Neural cell (in vitro differentiated cells): Measurements from ENCODE around the gene TYK2. TPM values are rescaled to one million over a fixed set of nuclear protein-coding genes. Genes with fewer than 3 reads are reported as not detected.

Source experiments
- H2AFZ ChIP-seq: fragments of 200-600, 300-800 bp; sonication (generic), shearing (Covaris generic); 2 replicates; pipeline ENCODE4 v1.6.0; 2014; ENCODE audit warnings: low read depth, mild to moderate bottlenecking, antibody characterized with exemption, low read length, moderate library complexity
- H3F3A ChIP-seq: fragments of 200-600 bp; shearing (Covaris generic); 2 replicates; pipeline ENCODE4 v1.6.1; 2016; ENCODE audit warnings: mild to moderate bottlenecking, moderate library complexity, mixed read lengths, antibody characterized with exemption, low read length; ENCODE audit not compliant: insufficient read depth, poor library complexity, severe bottlenecking
- H3K27ac ChIP-seq: fragments of 200-600, 300-800 bp; sonication (generic), shearing (Covaris generic); 2 replicates; pipeline ENCODE4 v1.5.1; 2014; ENCODE audit warnings: mild to moderate bottlenecking, low read length, moderate library complexity
- H3K27me3 ChIP-seq: fragments of 300-800, 200-600 bp; sonication (generic), shearing (Covaris generic); 2 replicates; pipeline ENCODE4 v1.6.0; 2014; ENCODE audit warnings: mild to moderate bottlenecking, low read depth, low read length, moderate library complexity; ENCODE audit not compliant: insufficient read depth
- H3K36me3 ChIP-seq: fragments of 300-800, 200-600 bp; sonication (generic), shearing (Covaris generic); 2 replicates; pipeline ENCODE4 v1.5.1; 2014; ENCODE audit warnings: mild to moderate bottlenecking, antibody characterized with exemption, low read length, moderate library complexity; ENCODE audit not compliant: insufficient read depth
- H3K4me2 ChIP-seq: fragments of 300-800, 200-600 bp; sonication (generic), shearing (Covaris generic); 2 replicates; pipeline ENCODE4 v1.6.0; 2014; ENCODE audit warnings: mild to moderate bottlenecking, low read length
- H3K4me3 ChIP-seq: fragments of 300-800, 200-600 bp; sonication (generic), shearing (Covaris generic); 2 replicates; pipeline ENCODE4 v1.5.1; 2014; ENCODE audit warnings: mild to moderate bottlenecking, low read length, moderate library complexity
- H3K79me2 ChIP-seq: fragments of 200-600 bp; shearing (Covaris generic); replicated peaks from 2 replicates; pipeline ENCODE4 v1.6.0; 2014; ENCODE audit warnings: mild to moderate bottlenecking, low read length, moderate library complexity; ENCODE audit not compliant: insufficient read depth
- H3K9ac ChIP-seq: fragments of 300-800, 200-600 bp; sonication (generic), shearing (Covaris generic); 2 replicates; pipeline ENCODE4 v1.6.1; 2016; ENCODE audit warnings: mild to moderate bottlenecking, low read length, mixed read lengths
- H3K9me2 ChIP-seq: fragments of 200-600 bp; shearing (Covaris generic); 2 replicates; pipeline ENCODE4 v1.6.1; 2016; ENCODE audit warnings: mild to moderate bottlenecking, low read length, mixed read lengths; ENCODE audit not compliant: insufficient read depth
- H3K9me3 ChIP-seq: fragments of 200-600, 300-800 bp; sonication (generic), shearing (Covaris generic); 2 replicates; pipeline ENCODE4 v1.6.1; 2016; ENCODE audit warnings: mild to moderate bottlenecking, mixed run types, low read length, moderate library complexity, mixed read lengths
- H4K20me1 ChIP-seq: fragments of 200-600 bp; shearing (Covaris generic); 2 replicates; pipeline ENCODE4 v1.6.1; 2016; ENCODE audit warnings: mild to moderate bottlenecking, mixed run types; ENCODE audit not compliant: insufficient read depth
- EP300 ChIP-seq: fragments of 450-650 bp; conservative IDR thresholded peaks from 2 replicates; pipeline ENCODE4 v1.6.1; 2014; ENCODE audit warnings: antibody characterized with exemption, mild to moderate bottlenecking, moderate library complexity; ENCODE audit not compliant: poor library complexity, severe bottlenecking
- EZH2 ChIP-seq: fragments of 200-600, 300-800 bp; shearing (Covaris generic), sonication (generic); IDR thresholded peaks from 2 replicates; pipeline ENCODE4 v1.6.1; 2014; ENCODE audit warnings: antibody characterized with exemption, low read length, borderline replicate concordance, mild to moderate bottlenecking; ENCODE audit not compliant: insufficient read depth, poor library complexity, severe bottlenecking
- MXI1 ChIP-seq: fragments of 450-650 bp; conservative IDR thresholded peaks from 2 replicates; pipeline ENCODE4 v1.6.1; 2014; ENCODE audit warnings: antibody characterized with exemption, mild to moderate bottlenecking; ENCODE audit not compliant: poor library complexity, severe bottlenecking
- POLR2AphosphoS5 ChIP-seq: IDR thresholded peaks from 2 replicates; pipeline ENCODE4 v1.6.1; 2012
- RAD21 ChIP-seq: fragments of 450-650 bp; conservative IDR thresholded peaks from 2 replicates; pipeline ENCODE4 v1.6.1; 2014; ENCODE audit warnings: antibody characterized with exemption, mild to moderate bottlenecking, moderate library complexity
- SMC3 ChIP-seq: fragments of 450-650 bp; conservative IDR thresholded peaks from 2 replicates; pipeline ENCODE4 v1.6.1; 2014; ENCODE audit warnings: antibody characterized with exemption, mild to moderate bottlenecking, moderate library complexity; ENCODE audit not compliant: poor library complexity
- TAF1 ChIP-seq: IDR thresholded peaks from 2 replicates; pipeline ENCODE4 v1.6.1; 2012; ENCODE audit warnings: low read depth
- polyA plus RNA-seq: library from polyadenylated mRNA; depleted of rRNA; stranded (reverse); fragments of >200 nt; gene quantifications from 2 replicates; pipeline ENCODE4 v1.2.3, GENCODE V29; 2014
- TF ChIP-seq, protein P1 (sequence below): fragments of 450-650 bp; IDR thresholded peaks from 2 replicates; pipeline ENCODE4 v1.5.1; 2014; ENCODE audit warnings: antibody characterized with exemption, mild to moderate bottlenecking, moderate library complexity; ENCODE audit not compliant: poor library complexity, severe bottlenecking
- TF ChIP-seq, protein P2 (sequence below): IDR thresholded peaks from 2 replicates; pipeline ENCODE4 v1.6.1; 2012; ENCODE audit warnings: borderline replicate concordance

TYK2 gene
- polyA plus RNA-seq, 1 donor from 2014 or later = 95.8 TPM

DNA sequence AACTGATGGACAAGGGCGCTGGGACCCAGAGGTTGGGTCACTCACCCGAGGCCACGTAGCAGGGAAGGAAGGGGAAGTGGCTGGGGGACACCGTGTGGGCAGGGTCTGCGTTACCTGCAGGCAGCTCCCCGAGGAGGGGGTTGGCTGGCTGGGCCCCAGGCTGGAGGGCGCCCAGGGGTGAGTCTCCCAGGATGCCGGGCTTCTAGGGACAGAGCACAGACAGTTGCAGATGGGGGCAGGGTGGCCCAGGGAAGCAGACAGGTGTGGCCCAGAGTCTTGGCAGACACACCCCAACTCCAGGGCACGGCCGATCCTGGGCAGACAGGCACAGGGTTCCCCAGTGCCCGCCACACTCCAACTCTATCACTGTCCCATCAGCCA is 59.0 kb downstream of the TYK2 start:
- Histone ChIP-seq H2AFZ (no peak overlapping the region), H4K20me1 (no peaks in the 10 kb centered on the region), H3K9me3 (no peaks in the 10 kb centered on the region), H3K36me3 (no peaks in the 10 kb centered on the region), H3K4me3 (no peak overlapping the region), H3K9ac (no peak overlapping the region), H3K4me2 (no peak overlapping the region), H3K27ac (no peak overlapping the region), H3K79me2 (no peaks in the 10 kb centered on the region), H3F3A (no peaks in the 10 kb centered on the region), H3K27me3 (no peaks in the 10 kb centered on the region), H3K9me2 (no peaks in the 10 kb centered on the region)
- TF ChIP-seq, protein P1, sequence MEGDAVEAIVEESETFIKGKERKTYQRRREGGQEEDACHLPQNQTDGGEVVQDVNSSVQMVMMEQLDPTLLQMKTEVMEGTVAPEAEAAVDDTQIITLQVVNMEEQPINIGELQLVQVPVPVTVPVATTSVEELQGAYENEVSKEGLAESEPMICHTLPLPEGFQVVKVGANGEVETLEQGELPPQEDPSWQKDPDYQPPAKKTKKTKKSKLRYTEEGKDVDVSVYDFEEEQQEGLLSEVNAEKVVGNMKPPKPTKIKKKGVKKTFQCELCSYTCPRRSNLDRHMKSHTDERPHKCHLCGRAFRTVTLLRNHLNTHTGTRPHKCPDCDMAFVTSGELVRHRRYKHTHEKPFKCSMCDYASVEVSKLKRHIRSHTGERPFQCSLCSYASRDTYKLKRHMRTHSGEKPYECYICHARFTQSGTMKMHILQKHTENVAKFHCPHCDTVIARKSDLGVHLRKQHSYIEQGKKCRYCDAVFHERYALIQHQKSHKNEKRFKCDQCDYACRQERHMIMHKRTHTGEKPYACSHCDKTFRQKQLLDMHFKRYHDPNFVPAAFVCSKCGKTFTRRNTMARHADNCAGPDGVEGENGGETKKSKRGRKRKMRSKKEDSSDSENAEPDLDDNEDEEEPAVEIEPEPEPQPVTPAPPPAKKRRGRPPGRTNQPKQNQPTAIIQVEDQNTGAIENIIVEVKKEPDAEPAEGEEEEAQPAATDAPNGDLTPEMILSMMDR = no peak
- TF ChIP-seq EZH2 (no peak), EP300 (no peak), TAF1 (no peak), POLR2AphosphoS5 (no peak), MXI1 (no peak), RAD21 (no peak), SMC3 (no peak)
- TF ChIP-seq, protein P2, sequence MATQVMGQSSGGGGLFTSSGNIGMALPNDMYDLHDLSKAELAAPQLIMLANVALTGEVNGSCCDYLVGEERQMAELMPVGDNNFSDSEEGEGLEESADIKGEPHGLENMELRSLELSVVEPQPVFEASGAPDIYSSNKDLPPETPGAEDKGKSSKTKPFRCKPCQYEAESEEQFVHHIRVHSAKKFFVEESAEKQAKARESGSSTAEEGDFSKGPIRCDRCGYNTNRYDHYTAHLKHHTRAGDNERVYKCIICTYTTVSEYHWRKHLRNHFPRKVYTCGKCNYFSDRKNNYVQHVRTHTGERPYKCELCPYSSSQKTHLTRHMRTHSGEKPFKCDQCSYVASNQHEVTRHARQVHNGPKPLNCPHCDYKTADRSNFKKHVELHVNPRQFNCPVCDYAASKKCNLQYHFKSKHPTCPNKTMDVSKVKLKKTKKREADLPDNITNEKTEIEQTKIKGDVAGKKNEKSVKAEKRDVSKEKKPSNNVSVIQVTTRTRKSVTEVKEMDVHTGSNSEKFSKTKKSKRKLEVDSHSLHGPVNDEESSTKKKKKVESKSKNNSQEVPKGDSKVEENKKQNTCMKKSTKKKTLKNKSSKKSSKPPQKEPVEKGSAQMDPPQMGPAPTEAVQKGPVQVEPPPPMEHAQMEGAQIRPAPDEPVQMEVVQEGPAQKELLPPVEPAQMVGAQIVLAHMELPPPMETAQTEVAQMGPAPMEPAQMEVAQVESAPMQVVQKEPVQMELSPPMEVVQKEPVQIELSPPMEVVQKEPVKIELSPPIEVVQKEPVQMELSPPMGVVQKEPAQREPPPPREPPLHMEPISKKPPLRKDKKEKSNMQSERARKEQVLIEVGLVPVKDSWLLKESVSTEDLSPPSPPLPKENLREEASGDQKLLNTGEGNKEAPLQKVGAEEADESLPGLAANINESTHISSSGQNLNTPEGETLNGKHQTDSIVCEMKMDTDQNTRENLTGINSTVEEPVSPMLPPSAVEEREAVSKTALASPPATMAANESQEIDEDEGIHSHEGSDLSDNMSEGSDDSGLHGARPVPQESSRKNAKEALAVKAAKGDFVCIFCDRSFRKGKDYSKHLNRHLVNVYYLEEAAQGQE = no peak

DNA sequence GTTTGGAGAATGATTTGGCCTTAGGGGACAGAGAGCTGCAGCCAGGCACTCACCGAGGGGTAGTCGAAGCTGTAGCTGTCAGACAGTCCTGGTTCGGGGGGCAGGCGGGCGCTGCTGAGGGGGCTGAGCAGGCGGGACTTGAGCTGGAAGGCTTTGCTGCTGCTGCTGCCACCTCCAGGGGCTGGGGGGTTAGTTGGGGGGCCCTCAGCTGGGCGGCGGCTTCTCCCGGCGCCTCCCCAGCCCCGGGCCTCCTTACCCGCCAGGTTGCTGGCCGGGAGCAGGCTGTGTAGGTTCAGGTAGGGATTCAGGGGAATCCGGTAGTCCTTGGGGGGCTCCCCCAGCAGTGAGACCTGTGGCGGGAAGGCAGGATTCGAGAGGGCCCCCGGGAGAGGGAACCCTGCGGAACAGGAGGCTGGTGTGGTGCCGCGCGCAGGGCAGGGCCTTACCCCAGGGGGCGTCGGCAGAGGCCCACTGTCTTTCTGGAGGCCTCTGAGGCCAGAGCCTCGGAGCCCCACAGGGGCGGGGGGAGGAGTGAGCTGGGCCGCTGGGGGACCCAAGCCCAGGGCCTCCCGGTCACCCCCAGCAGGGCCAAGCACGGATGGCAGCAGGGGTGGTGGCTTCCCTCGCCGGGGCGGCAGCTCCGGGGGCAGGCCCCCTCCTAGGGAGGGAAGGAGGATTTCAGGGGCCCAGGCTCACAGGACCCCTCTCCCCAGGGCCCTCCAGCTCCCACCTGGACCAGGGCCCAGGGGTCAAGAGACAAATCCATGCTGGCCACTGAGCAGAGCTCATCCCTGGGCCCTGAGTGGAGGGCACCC is 59.6 kb downstream of the TYK2 start:
- Histone ChIP-seq H3K27ac (no peak overlapping the region), H3F3A (no peaks in the 10 kb centered on the region), H3K4me2 (no peak overlapping the region), H3K27me3 (no peaks in the 10 kb centered on the region), H3K4me3 (no peak overlapping the region), H4K20me1 (no peaks in the 10 kb centered on the region), H3K9ac (no peak overlapping the region), H3K9me3 (no peaks in the 10 kb centered on the region), H2AFZ (no peak overlapping the region), H3K9me2 (no peaks in the 10 kb centered on the region), H3K36me3 (no peaks in the 10 kb centered on the region), H3K79me2 (no peaks in the 10 kb centered on the region)
- TF ChIP-seq MXI1 (no peak), SMC3 (no peak), EZH2 (no peak), EP300 (no peak), POLR2AphosphoS5 (no peak), TAF1 (no peak), RAD21 (no peak)
- TF ChIP-seq, protein P2 = no peak
- TF ChIP-seq, protein P1 = no peak
